Gastrocnemius medialis (tissue), 4 donors: Measurements from ENCODE around the gene MST1R.

Experiments
- CTCF ChIP-seq, 5 experiments: fragments of 450-650 bp in 3 of 5; fragments of 200-600 bp in 2 of 5; sonication (generic) in 2 of 5; IDR thresholded peaks in 4 of 5; conservative IDR thresholded peaks in 1 of 5; 1 replicate in 4 of 5; 2 replicates in 1 of 5; pipeline ENCODE4 v1.5.1; 2016 to 2019; ENCODE audit warnings: antibody characterized with exemption in 5 of 5, mild to moderate bottlenecking in 3 of 5, moderate library complexity in 3 of 5
- POLR2A ChIP-seq, 2 donors: fragments of 450-650 bp; IDR thresholded peaks; one replicate each; pipeline ENCODE4 v1.6.1; 2017; ENCODE audit warnings: antibody characterized with exemption in 2 of 2, mild to moderate bottlenecking in 2 of 2, moderate library complexity in 2 of 2

DNA sequence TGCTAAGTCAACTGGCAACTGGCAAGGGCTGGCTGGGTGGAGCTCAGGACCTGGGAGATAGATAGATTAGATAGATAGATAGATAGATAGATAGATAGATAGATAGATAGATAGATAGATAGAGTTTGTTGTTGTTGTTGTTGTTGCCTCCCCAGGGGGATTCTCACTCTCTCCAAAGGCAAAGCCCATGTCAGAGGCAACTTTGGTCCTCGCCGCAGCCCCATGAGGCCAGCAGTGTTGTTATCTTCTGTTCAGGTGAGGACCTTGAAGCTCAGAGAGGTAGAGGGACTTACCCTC is 7.4 kb upstream of the MST1R start:
- no peak for TF ChIP-seq CTCF (IDR thresholded peaks at IDR 0.05 in 4 of 5, conservative IDR thresholded peaks at IDR 0.05 in 1 of 5)
- no peak for TF ChIP-seq POLR2A (IDR thresholded peaks at IDR 0.05)
